ENCODE results near the gene PLCB4.

DNA sequence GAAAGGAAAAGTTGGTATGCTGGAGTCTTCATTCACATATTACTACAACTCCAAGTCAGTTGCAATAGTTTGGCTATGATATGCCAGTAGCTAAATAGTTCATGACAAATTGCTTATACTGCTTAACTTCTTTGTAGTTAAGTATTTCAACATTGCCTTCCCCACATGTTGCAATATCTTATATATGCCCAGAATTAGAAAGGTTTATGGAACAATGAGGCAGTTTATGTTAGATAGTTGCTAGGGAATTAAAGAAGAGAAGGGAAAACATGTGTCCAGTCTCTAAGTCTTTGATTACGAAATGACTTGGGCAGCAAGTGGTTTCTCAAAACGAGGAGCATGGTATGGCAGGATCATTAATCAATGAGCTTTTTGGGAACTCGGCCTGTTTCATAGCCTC, 145.8 kb downstream of the PLCB4 start:
- TF ChIP-seq TAF1 (IDR thresholded peaks at IDR 0.05; ENCODE audit: borderline replicate concordance, low read depth, low read length): no peak
- TF ChIP-seq POLR2AphosphoS5 (IDR thresholded peaks at IDR 0.05; ENCODE audit: low read depth, low read length): no peak
